HG03354 (cell line): ENCODE measurements around the gene C1orf210.

Experiments
- ATAC-seq: cut with Tn5 transposase; IDR thresholded peaks from one replicate; pipeline ENCODE4 v1.9.1; 2021; ENCODE audit warnings: mild to moderate bottlenecking; ENCODE audit not compliant: unreplicated experiment, poor library complexity, severe bottlenecking

The C1orf210 gene

GRCh38 chr1:43285269-43285990, at the start of gene C1orf210:
Gene C1orf210, minus strand, starts transcription at chr1:43285581. Its CDS starts 2,311 bp downstream, at chr1:43283270.
- ATAC-seq = no peak

- no peak for ATAC-seq
Observed at GRCh38 chr1:43334453-43335205, 49.2 kb upstream of the C1orf210 start.

- ATAC-seq = no peak
Observed at GRCh38 chr1:43331688-43332087, 46.3 kb upstream of the C1orf210 start.

GRCh38 chr1:43329995-43330751, 44.8 kb upstream of the C1orf210 start:
- no peak for ATAC-seq

DNA sequence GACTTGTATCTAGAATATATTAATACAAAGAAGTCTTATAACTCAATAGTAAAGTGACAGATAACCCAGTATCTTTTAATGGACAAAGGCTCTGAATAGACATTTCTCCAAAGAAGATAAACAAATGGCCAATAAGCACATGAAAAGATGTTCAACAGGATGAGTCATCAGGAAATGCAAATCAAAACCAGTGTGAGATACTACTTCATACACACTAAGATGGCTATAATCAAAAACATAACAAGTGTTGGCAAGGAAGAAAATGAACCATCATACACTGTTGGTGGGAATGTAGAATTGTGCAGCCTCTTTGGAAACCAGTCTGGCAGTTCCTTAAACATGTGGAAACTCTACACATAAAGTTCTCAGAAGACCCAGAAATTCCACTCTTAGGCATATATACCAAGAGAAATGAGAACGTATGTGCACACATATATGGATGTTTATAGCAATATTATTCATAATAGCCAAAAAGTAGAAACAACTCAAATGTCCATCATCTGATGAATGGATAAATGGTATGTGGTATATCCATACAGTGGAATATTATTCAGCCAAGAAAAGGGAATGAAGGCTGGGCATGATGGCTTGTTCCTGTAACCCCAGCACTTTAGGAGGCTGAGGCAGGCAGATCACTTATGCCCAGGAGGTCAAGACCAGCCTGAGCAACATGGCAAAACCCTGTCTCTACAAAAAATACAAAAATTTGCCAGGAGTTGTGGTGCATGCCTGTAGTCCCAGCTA, 42.3 kb upstream of the C1orf210 start:
- ATAC-seq = no peak

- no peak for ATAC-seq
Observed at GRCh38 chr1:43325381-43325780, 40.0 kb upstream of the C1orf210 start.

DNA sequence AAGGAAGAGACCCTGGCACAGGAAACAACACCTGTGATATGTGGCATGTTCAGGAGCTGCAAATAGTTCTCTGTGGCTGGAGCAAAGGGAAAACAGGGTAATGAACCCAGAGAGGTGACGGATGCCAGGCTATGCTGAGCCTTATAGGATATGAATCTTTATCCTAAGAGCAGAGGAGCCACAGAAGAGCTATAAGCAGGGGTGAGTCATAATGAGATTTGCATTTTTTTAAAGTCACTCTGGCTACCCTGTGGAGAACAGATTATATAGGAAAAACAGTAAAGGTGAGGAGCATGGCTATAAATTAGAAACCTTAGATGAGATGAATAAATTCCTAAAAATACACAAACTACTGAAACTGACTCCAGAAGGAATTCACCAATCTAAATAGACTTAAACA, 39.4 kb upstream of the C1orf210 start:
- no peak for ATAC-seq

DNA sequence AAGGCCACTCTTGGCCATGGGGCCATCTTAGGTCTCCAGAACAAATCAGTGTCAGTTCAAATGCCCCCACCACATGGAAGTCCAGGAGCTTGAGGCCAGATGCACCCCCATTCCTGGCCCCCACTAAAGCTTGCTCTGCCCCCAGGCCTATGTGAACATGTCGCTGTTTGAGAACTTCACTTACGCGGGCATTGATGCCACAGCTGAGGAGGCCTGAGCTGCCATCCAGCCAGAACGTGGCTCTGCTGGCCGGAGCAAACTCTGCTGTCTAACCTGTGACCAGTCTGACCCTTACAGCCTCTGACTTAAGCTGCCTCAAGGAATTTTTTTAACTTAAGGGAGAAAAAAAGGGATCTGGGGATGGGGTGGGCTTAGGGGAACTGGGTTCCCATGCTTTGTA, 37.1 kb upstream of the C1orf210 start:
- no peak for ATAC-seq

GRCh38 chr1:43321331-43321891, 36.0 kb upstream of the C1orf210 start:
- no peak for ATAC-seq

DNA sequence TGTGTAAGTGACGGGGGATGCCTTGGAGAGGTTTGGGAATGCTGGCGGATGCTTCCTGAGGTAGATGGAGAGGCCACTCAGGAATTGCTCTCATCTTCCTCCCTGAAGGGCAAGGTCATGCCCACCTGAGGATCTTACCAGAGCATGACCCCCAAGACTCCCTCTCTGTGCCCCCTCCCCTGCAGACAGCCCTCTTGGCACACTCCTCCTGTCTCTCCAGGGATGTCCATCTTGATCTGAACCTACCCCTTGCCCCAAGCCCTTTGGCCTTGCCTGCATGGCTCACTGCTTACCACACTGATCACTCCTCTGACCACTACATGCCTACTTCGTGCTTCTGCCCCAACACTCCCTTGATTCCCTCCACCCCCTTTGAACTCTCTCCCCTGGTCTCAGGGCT, 34.4 kb upstream of the C1orf210 start:
- no peak for ATAC-seq

DNA sequence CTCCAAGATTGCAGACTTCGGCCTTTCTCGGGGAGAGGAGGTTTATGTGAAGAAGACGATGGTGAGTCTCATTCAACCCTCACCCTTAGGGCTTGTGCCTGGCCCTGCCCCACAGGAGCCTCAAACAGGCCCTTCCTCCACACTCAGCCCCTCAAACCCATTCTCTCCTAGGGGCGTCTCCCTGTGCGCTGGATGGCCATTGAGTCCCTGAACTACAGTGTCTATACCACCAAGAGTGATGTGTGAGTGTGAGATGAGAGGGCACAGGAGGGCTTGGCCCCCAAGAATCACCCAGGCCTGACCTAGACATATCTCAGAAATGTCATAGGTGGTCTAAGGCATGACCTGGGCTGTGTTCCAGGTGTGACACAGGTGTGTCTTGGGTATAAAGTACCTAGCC, 33.9 kb upstream of the C1orf210 start:
- ATAC-seq = no peak

- ATAC-seq = no peak
Observed at GRCh38 chr1:43318831-43319230, 33.5 kb upstream of the C1orf210 start.

DNA sequence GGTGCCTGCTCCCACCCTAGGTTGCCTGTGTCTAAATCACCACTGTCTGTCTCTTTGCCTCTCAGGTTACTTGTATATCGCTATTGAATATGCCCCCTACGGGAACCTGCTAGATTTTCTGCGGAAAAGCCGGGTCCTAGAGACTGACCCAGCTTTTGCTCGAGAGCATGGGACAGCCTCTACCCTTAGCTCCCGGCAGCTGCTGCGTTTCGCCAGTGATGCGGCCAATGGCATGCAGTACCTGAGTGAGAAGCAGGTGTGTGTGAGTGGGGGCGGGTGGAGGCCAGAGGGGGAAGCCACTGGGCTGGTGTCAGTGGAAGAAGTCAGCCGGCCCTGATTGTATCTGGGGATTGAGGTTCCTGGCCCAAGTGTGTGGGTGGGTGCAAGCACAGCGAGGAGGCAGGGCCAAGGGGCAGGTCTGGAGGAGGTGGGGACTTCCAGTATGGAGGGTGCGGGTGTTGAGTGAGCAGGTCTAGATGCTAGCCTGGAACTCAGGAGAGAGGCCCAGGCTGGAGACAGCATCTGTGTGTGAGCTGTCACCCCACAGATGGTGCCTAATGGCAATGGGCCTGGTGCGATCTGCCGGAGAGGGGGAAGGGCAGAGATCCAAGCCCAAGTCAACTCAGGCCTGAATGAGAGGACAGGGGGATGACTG, 32.6 kb upstream of the C1orf210 start:
- no peak for ATAC-seq

DNA sequence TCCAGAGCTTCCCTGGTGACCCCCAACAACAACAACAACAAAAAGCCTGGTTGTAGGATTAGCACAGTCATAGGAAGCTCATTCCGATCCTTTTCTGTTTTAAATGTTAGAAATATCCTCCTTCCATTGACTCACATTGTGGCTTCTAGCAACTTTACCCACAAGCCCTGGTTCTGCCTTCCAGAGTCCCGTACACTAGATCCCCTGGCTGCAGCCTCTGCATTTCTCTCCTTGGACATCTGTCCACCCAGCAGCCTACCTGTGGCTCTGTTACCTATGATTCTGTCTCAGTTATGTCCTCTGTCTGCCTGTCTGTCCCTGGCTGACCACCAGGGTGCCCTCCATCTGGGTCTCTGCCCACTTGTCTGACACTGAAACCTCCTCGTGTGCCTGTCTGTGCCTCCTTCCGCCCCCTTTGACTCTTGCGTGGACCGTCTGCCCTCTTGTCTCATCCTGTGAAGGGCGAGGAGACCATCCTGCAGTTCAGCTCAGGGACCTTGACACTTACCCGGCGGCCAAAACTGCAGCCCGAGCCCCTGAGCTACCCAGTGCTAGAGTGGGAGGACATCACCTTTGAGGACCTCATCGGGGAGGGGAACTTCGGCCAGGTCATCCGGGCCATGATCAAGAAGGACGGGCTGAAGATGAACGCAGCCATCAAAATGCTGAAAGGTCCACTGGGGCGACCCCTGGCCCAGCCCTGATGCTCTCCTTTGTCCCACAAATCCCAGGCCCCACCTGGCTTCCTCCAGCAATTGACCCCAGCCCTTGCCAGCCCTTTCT, 31.5 kb upstream of the C1orf210 start:
- ATAC-seq = no peak

DNA sequence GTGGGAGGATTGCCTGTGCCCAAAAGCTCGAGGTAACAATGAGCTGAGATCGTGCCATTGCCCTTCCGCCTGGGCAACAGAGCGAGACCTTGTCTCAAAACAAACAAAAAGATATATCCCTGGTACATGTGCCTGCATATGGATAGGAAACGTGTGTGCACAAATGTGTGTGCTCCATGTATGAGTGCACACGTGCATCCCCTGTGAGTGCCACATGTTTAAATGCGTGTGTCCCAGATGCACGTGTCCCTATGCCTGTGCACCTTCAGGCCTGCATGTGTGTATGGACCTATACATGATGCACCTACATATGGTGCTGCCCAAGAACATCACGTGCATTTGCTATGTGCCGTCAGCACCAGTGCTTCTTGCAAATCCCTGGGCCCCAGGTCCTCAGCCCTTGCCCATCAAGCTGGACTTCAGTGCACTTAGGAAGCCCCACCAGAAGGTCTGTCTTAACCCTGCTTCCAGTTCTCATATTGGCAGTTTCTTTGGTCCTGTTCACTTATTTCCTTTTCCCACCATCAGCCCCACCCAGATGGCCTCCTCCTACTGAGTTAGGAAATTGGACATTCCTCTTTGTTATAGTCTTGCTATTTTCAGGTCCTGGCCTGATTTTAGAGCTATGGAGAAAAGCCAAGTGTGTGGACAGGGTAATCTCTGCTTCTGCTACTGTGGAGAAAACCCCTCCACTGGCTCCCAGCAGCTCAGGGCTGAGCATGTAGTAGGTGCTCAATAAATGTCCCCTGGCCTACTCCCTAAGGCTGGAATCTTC, 30.8 kb upstream of the C1orf210 start:
- ATAC-seq = no peak

- ATAC-seq = no peak
Observed at GRCh38 chr1:43315481-43315880, 30.1 kb upstream of the C1orf210 start.

- no peak for ATAC-seq
Observed at GRCh38 chr1:43314233-43314632, 28.9 kb upstream of the C1orf210 start.

DNA sequence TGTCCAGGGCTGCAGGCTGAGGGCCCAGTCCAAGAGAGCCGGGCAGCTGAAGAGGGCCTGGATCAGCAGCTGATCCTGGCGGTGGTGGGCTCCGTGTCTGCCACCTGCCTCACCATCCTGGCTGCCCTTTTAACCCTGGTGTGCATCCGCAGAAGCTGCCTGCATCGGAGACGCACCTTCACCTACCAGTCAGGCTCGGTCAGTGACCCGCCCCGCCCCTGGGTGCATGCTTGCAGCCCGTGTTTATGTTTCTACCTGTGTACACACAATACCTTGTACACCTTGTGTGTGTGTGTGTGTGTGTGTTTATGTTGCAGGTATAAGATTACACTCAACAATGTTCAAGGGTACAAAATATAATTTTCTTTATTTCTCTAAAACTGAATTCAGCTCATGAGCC, 28.4 kb upstream of the C1orf210 start:
- ATAC-seq = no peak
